Adrenal gland (tissue), 12 donors: ENCODE data around the gene MRPS22. TPM values are rescaled to one million over a fixed set of nuclear protein-coding genes. Genes with fewer than 3 reads are reported as not detected.
A peak's percentile ranks its signal among the peaks of the same experiment; 100 is the strongest.
"Not testable (repeated sequence)": the region's sequence is repeated elsewhere in the genome, so short reads cannot be mapped to it uniquely, and the experiment has no call there.

ENCODE experiments used
- DNase-seq, 7 donors: peaks; one replicate each; pipeline ENCODE4 v3.0.0-alpha.2; 2019 to 2020
- H3K27ac ChIP-seq, 5 donors: fragments of 200-600 bp; sonication (generic) in 4 of 5; 1 replicate in 3 of 5; 2 replicates in 2 of 5; pipeline versions ENCODE4 v1.5.1 to v1.8.0; 2016 to 2020; ENCODE audit warnings: mild to moderate bottlenecking in 1 of 5
- H3K27me3 ChIP-seq: fragments of 200-600 bp; 2 replicates; pipeline ENCODE4 v1.8.0; 2021
- H3K36me3 ChIP-seq, 2 donors: fragments of 200-600 bp; replicated peaks in 1 of 2; 1 replicate in 1 of 2; 2 replicates in 1 of 2; pipeline versions ENCODE4 v1.5.1 to v1.8.0; 2018 to 2022
- H3K4me1 ChIP-seq, 2 donors: fragments of 200-600 bp; replicated peaks in 1 of 2; 1 replicate in 1 of 2; 2 replicates in 1 of 2; pipeline versions ENCODE4 v1.5.1 to v1.8.0; 2018 to 2021
- H3K4me3 ChIP-seq, 4 donors: fragments of 200-600 bp; sonication (generic) in 3 of 4; one replicate each; pipeline ENCODE4 v1.5.1; 2016 to 2018
- H3K9me3 ChIP-seq, 3 donors: fragments of 200-600 bp; sonication (generic) in 1 of 3; replicated peaks in 1 of 3; 1 replicate in 2 of 3; 2 replicates in 1 of 3; pipeline versions ENCODE4 v1.5.1 to v1.8.0; 2016 to 2021
- POLR2A ChIP-seq, 2 donors: fragments of 450-650 bp; IDR thresholded peaks; one replicate each; pipeline ENCODE4 v1.6.1; 2017; ENCODE audit warnings: antibody characterized with exemption in 2 of 2, mild to moderate bottlenecking in 2 of 2, moderate library complexity in 1 of 2
- WGBS, 4 donors: extraction: QIAGEN DNeasy Blood & Tissue Kit in 2 of 4; methylation state at CpG; one replicate each; pipeline versions ENCODE4 v1.1.5 to v1.1.7; 2013 to 2017; 5-methylcytosine and 5-hydroxymethylcytosine counted together
- intact Hi-C, 2 donors: fragments of 100-400 bp; cut with DNase I; formaldehyde crosslinking; loops; one replicate each; pipeline versions ENCODE4 v1.14.1 to v1.15.0; 2022 to 2023
- polyA plus RNA-seq, 3 donors: library from polyadenylated mRNA; stranded (reverse); fragments of 200-250 nt in 2 of 3; fragments of 350-450 nt in 1 of 3; fragmentation: Illumina TruSeq in 1 of 3; extraction: RNeasy Lipid Tissue Mini Kit (QIAGEN cat#74804) in 1 of 3; gene quantifications; one replicate each; pipeline ENCODE4 v1.2.3, GENCODE V29; 2013 to 2014
- total RNA-seq, 9 donors: library from RNA; depleted of rRNA in 4 of 9; stranded (reverse); fragments of >200 nt in 4 of 9; fragments of 120-200 nt in 1 of 9; fragmentation: NEBNext Ultra II Directional in 1 of 9; extraction: Animal tissue kit (Norgen Biotek cat#: 25700) in 1 of 9; gene quantifications; one replicate each; pipeline versions ENCODE4 v1.1.0 to v1.2.4, GENCODE V29; 2013 to 2023
- TF ChIP-seq, protein P1 (sequence below), 6 experiments: fragments of 450-650 bp in 4 of 6; fragments of 200-600 bp in 2 of 6; sonication (generic) in 1 of 6; IDR thresholded peaks; 1 replicate in 5 of 6; 2 replicates in 1 of 6; pipeline versions ENCODE4 v1.5.1 to v1.8.0; 2016 to 2021; ENCODE audit warnings: antibody characterized with exemption in 6 of 6, mild to moderate bottlenecking in 2 of 6, moderate library complexity in 1 of 6
- donor health status: healthy with polysubstance abuse.
- donor health status: Bipolar disorder and iron deficiency.
- donor health status: DM: yes; HTN: yes; CAD: no.
- donor health status: DM: no; HTN: no; CAD: no.
- donor health status: DM: no; HTN: no; CAD: no.
- donor health status: DM: yes; HTN: yes; CAD: no.

The MRPS22 gene
- total and polyA plus RNA-seq, 12 donors = 50.7 to 213 (median 95.5) TPM

- no peak overlapping the region for H3K27ac ChIP-seq
- 83 to 100% (median 89%) methylated on average over 2 of the region's 2 CpGs for WGBS, 4 donors
- intact Hi-C loops = no loop called here
- no peak overlapping the region for H3K4me3 ChIP-seq
- H3K27me3 ChIP-seq = no peaks in the 10 kb centered on the region
- TF ChIP-seq, protein P1, sequence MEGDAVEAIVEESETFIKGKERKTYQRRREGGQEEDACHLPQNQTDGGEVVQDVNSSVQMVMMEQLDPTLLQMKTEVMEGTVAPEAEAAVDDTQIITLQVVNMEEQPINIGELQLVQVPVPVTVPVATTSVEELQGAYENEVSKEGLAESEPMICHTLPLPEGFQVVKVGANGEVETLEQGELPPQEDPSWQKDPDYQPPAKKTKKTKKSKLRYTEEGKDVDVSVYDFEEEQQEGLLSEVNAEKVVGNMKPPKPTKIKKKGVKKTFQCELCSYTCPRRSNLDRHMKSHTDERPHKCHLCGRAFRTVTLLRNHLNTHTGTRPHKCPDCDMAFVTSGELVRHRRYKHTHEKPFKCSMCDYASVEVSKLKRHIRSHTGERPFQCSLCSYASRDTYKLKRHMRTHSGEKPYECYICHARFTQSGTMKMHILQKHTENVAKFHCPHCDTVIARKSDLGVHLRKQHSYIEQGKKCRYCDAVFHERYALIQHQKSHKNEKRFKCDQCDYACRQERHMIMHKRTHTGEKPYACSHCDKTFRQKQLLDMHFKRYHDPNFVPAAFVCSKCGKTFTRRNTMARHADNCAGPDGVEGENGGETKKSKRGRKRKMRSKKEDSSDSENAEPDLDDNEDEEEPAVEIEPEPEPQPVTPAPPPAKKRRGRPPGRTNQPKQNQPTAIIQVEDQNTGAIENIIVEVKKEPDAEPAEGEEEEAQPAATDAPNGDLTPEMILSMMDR (IDR thresholded peaks at IDR 0.05) = no peak
- TF ChIP-seq POLR2A (IDR thresholded peaks at IDR 0.05) = no peak
- H3K9me3 ChIP-seq = no peaks in the 10 kb centered on the region
- H3K36me3 ChIP-seq = no peaks in the 10 kb centered on the region
- DNase-seq = no peak
- no peaks in the 10 kb centered on the region for H3K4me1 ChIP-seq
Measured at GRCh38 chr3:139332092-139332491, 11.7 kb upstream of the MRPS22 start.

DNA sequence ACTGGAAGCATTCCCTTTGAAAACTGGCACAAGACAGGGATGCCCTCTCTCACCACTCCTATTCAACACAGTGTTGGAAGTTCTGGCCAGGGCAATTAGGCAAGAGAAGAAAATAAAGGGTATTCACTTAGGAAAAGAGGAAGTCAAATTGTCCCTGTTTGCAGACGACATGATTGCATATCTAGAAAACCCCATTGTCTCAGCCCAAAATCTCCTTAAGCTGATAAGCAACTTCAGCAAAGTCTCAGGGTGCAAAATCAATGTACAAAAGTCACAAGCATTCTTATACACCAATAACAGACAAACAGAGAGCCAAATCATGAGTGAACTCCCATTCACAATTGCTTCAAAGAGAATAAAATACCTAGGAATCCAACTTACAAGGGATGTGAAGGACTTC lies 9.1 kb upstream of the MRPS22 start:
- WGBS, 4 donors = 56 to 74% (median 62%) methylated on average over 1 of the region's 1 CpG
- H3K4me1 ChIP-seq = peaks cover 9 to 15% of the 10 kb centered on the region in 2 donors
- intact Hi-C loops, H3K4me3 ChIP-seq, H3K36me3 ChIP-seq, H3K9me3 ChIP-seq, H3K27me3 ChIP-seq, H3K27ac ChIP-seq, DNase-seq: not testable (repeated sequence)

DNA sequence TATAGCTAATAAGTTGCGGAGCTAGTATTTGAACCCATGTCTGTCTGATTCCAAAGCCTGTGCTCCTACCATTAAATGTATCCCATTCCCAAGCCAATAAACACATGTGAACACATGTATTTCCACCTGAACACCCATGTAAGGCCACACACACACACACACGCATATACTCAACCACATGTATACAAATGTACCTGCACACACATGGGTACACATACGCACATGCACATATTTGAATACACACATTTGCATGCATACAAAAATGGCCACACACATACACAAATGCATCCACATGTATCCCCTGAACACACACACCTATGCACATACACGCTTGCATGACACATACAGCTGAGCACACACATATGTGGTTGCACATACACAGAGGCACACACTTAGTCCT lies 5.4 kb upstream of the MRPS22 start:
- Histone ChIP-seq H3K4me3 (no peak overlapping the region), H3K36me3 (no peaks in the 10 kb centered on the region), H3K27me3 (no peaks in the 10 kb centered on the region), H3K4me1 (peaks cover 10 to 19% of the 10 kb centered on the region in 2 donors), H3K27ac (peak overlapping the region; percentile 50 to 88 (median 72)), H3K9me3 (no peaks in the 10 kb centered on the region)
- TF ChIP-seq POLR2A (IDR thresholded peaks at IDR 0.05) = no peak
- TF ChIP-seq, protein P1 (IDR thresholded peaks at IDR 0.05) = no peak
- no peak for DNase-seq
- 94 to 98% (median 96%) methylated on average over 4 of the region's 4 CpGs for WGBS, 4 donors
- intact Hi-C loops = no loop called here

GRCh38 chr3:139339219-139339906 lies 4.5 kb upstream of the MRPS22 start:
- no peaks in the 10 kb centered on the region for H3K9me3 ChIP-seq
- 36 to 51% (median 40%) methylated on average over 4 of the region's 4 CpGs for whole genome bisulfite sequencing, 4 donors
- no peaks in the 10 kb centered on the region for H3K36me3 ChIP-seq
- DNase-seq = peak; percentile 70 to 88 (median 87)
- no peaks in the 10 kb centered on the region for H3K27me3 ChIP-seq
- intact Hi-C loops = no loop called here
- peaks cover 10 to 20% of the 10 kb centered on the region in 2 donors for H3K4me1 ChIP-seq
- no peak for TF ChIP-seq POLR2A (IDR thresholded peaks at IDR 0.05)
- TF ChIP-seq, protein P1 (IDR thresholded peaks at IDR 0.05) = no peak
- no peak overlapping the region for H3K4me3 ChIP-seq
- peak overlapping the region; percentile 50 to 88 (median 72) for H3K27ac ChIP-seq

DNA sequence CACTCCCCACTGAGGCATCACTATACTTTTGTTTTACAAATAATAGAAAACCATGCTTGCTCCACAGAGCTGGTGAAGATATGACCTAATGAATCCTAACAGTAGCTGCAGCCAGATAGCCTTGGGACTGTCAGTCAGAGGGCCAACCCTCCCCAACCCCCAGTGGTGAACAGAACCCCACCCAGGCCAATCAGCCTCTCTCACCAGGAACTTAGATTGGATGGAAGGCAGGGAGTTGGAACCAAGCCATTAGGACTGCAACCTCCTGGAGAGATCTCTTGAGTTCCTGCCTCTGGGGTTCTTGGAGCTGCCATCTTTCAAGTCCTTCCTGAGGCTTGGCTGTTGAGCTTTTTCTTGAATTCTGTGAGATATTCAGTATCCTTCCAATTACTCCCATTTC lies 3.0 kb upstream of the MRPS22 start:
- intact Hi-C loops = no loop called here
- no peaks in the 10 kb centered on the region for H3K36me3 ChIP-seq
- peak in 3 of 7 donors; percentile 27 to 53 (median 45) for DNase-seq
- TF ChIP-seq POLR2A (IDR thresholded peaks at IDR 0.05) = no peak
- TF ChIP-seq, protein P1 (IDR thresholded peaks at IDR 0.05) = no peak
- H3K4me3 ChIP-seq = no peak overlapping the region
- no peaks in the 10 kb centered on the region for H3K27me3 ChIP-seq
- no peaks in the 10 kb centered on the region for H3K9me3 ChIP-seq
- H3K4me1 ChIP-seq = peaks cover 21 to 34% of the 10 kb centered on the region in 2 donors
- no peak overlapping the region for H3K27ac ChIP-seq
